OCI-LY1 (cell line): ENCODE data around the gene PLK2.

ENCODE experiments used
- H2AFZ ChIP-seq: fragments of 200-600 bp; sonication (generic), shearing (Covaris generic); 2 replicates; pipeline ENCODE4 v1.6.0; 2014; ENCODE audit warnings: antibody characterized with exemption, mild to moderate bottlenecking, low read length
- H3F3A ChIP-seq: fragments of 200-600 bp; sonication (generic), shearing (Covaris generic); 2 replicates; pipeline ENCODE4 v1.6.0; 2014; ENCODE audit warnings: mild to moderate bottlenecking, antibody characterized with exemption, low read length, moderate library complexity; ENCODE audit not compliant: insufficient read depth
- H3K27ac ChIP-seq: fragments of 200-600 bp; sonication (generic); 2 replicates; pipeline ENCODE4 v1.5.1; 2014; ENCODE audit warnings: low read length, mixed run types, mild to moderate bottlenecking, low read depth; ENCODE audit not compliant: poor library complexity, severe bottlenecking
- H3K27me3 ChIP-seq: fragments of 200-600 bp; sonication (generic); 2 replicates; pipeline ENCODE4 v1.6.0; 2014; ENCODE audit warnings: antibody characterized with exemption, mild to moderate bottlenecking, low read length, moderate library complexity; ENCODE audit not compliant: insufficient read depth
- H3K36me3 ChIP-seq: fragments of 200-600 bp; sonication (generic); 2 replicates; pipeline ENCODE4 v1.6.1; 2014; ENCODE audit warnings: mild to moderate bottlenecking, antibody characterized with exemption, low read length, moderate library complexity, mixed read lengths; ENCODE audit not compliant: insufficient read depth
- H3K4me1 ChIP-seq: fragments of 200-600 bp; sonication (generic); 2 replicates; pipeline ENCODE4 v1.5.1; 2014; ENCODE audit warnings: mild to moderate bottlenecking, low read length, moderate library complexity; ENCODE audit not compliant: insufficient read depth, severe bottlenecking
- H3K4me2 ChIP-seq: fragments of 200-600 bp; sonication (generic), shearing (Covaris generic); 2 replicates; pipeline ENCODE4 v1.6.1; 2014; ENCODE audit warnings: low read length
- H3K4me3 ChIP-seq: fragments of 200-600 bp; sonication (generic); 2 replicates; pipeline ENCODE4 v1.5.1; 2014; ENCODE audit warnings: low read length, low read depth, mild to moderate bottlenecking, mixed read lengths; ENCODE audit not compliant: poor library complexity, severe bottlenecking
- H3K79me2 ChIP-seq: fragments of 200-600 bp; shearing (Covaris generic); 2 replicates; pipeline ENCODE4 v1.6.1; 2016; ENCODE audit warnings: mixed run types, low read length, mixed read lengths; ENCODE audit not compliant: insufficient read depth
- H3K9ac ChIP-seq: fragments of 200-600 bp; sonication (generic), shearing (Covaris generic); 2 replicates; pipeline ENCODE4 v1.6.1; 2014; ENCODE audit warnings: mild to moderate bottlenecking, low read length, mixed read lengths
- H3K9me2 ChIP-seq: fragments of 200-600 bp; sonication (generic), shearing (Covaris generic); 2 replicates; pipeline ENCODE4 v1.6.1; 2014; ENCODE audit warnings: low read depth, mild to moderate bottlenecking, low read length, mixed read lengths
- H3K9me3 ChIP-seq: fragments of 200-600 bp; shearing (Covaris generic); 2 replicates; pipeline ENCODE4 v1.6.1; 2014; ENCODE audit warnings: low read length, mixed read lengths
- H4K20me1 ChIP-seq: fragments of 200-600 bp; sonication (generic), shearing (Covaris generic); 2 replicates; pipeline ENCODE4 v1.6.0; 2016; ENCODE audit warnings: mild to moderate bottlenecking, low read length; ENCODE audit not compliant: insufficient read depth
- CTCF ChIP-seq: fragments of 200-600 bp; sonication (generic), shearing (Covaris generic); IDR thresholded peaks from 2 replicates; pipeline ENCODE4 v1.5.1; 2017; ENCODE audit warnings: mild to moderate bottlenecking, antibody characterized with exemption, low read length, moderate library complexity, mixed read lengths
- EZH2 ChIP-seq: fragments of 200-600 bp; sonication (generic), shearing (Covaris generic); IDR thresholded peaks from 2 replicates; pipeline ENCODE4 v1.8.0; 2017; ENCODE audit warnings: borderline replicate concordance, mixed run types, mild to moderate bottlenecking, antibody characterized with exemption, low read length, moderate library complexity, mixed read lengths

PLK2 gene

GRCh38 chr5:58501778-58502417 lies 42.0 kb upstream of the PLK2 start:
- TF ChIP-seq CTCF (no peak), EZH2 (no peak)

GRCh38 chr5:58499941-58500340 lies 40.1 kb upstream of the PLK2 start:
- H3F3A ChIP-seq, result no peaks in the 10 kb centered on the region
- H3K4me2 ChIP-seq, result no peak overlapping the region
- H3K27ac ChIP-seq, result no peak overlapping the region
- H3K27me3 ChIP-seq, result no peaks in the 10 kb centered on the region
- TF ChIP-seq CTCF, result no peak
- TF ChIP-seq EZH2, result no peak
- H4K20me1 ChIP-seq, result no peaks in the 10 kb centered on the region
- peaks cover 9% of the 10 kb centered on the region; the same call in 1 of the 2 replicates for H3K36me3 ChIP-seq
- H3K79me2 ChIP-seq, result no peaks in the 10 kb centered on the region
- H3K9me3 ChIP-seq, result no peaks in the 10 kb centered on the region
- H2AFZ ChIP-seq, result no peak overlapping the region
- H3K9ac ChIP-seq, result no peak overlapping the region
- H3K4me3 ChIP-seq, result no peak overlapping the region
- no peaks in the 10 kb centered on the region for H3K4me1 ChIP-seq
- no peaks in the 10 kb centered on the region for H3K9me2 ChIP-seq

More at GRCh38 chr5:58501778-58502417, 42.0 kb upstream of the PLK2 start:
- H2AFZ ChIP-seq, result no peak overlapping the region
- H3F3A ChIP-seq, result no peaks in the 10 kb centered on the region
- no peak overlapping the region for H3K4me2 ChIP-seq
- H3K27me3 ChIP-seq, result no peaks in the 10 kb centered on the region
- no peak overlapping the region for H3K9ac ChIP-seq
- no peaks in the 10 kb centered on the region for H3K9me2 ChIP-seq
- no peak overlapping the region for H3K4me3 ChIP-seq
- H3K79me2 ChIP-seq, result no peaks in the 10 kb centered on the region
- no peak overlapping the region for H3K27ac ChIP-seq
- no peaks in the 10 kb centered on the region for H3K9me3 ChIP-seq
- peaks cover 3% of the 10 kb centered on the region for H3K4me1 ChIP-seq
- H4K20me1 ChIP-seq, result no peaks in the 10 kb centered on the region
- H3K36me3 ChIP-seq, result no peaks in the 10 kb centered on the region

GRCh38 chr5:58499231-58499630 lies 39.3 kb upstream of the PLK2 start:
- no peak overlapping the region for H3K4me2 ChIP-seq
- no peaks in the 10 kb centered on the region for H3K4me1 ChIP-seq
- H4K20me1 ChIP-seq, result no peaks in the 10 kb centered on the region
- TF ChIP-seq CTCF (no peak), EZH2 (no peak)
- H3K9ac ChIP-seq, result no peak overlapping the region
- peaks cover 16% of the 10 kb centered on the region; the same call in 1 of the 2 replicates for H3K36me3 ChIP-seq
- no peaks in the 10 kb centered on the region for H3K9me2 ChIP-seq
- H3F3A ChIP-seq, result no peaks in the 10 kb centered on the region
- no peak overlapping the region for H3K27ac ChIP-seq
- no peaks in the 10 kb centered on the region for H3K27me3 ChIP-seq
- H2AFZ ChIP-seq, result no peak overlapping the region
- no peaks in the 10 kb centered on the region for H3K79me2 ChIP-seq
- no peaks in the 10 kb centered on the region for H3K9me3 ChIP-seq
- H3K4me3 ChIP-seq, result no peak overlapping the region
